Loucy (cell line): ENCODE results near the gene CACHD1.

Experiments used
- H2AFZ ChIP-seq: fragments of 200-600 bp; sonication (generic); 2 replicates; pipeline ENCODE4 v1.6.0; 2016; ENCODE audit warnings: antibody characterized with exemption, mild to moderate bottlenecking, low read length, moderate library complexity
- H3F3A ChIP-seq: fragments of 200-600 bp; 2 replicates; pipeline ENCODE4 v1.6.0; 2016; ENCODE audit warnings: antibody characterized with exemption, low read depth, mild to moderate bottlenecking
- H3K27me3 ChIP-seq: fragments of 200-600 bp; sonication (generic); 2 replicates; pipeline ENCODE4 v1.6.1; 2014; ENCODE audit warnings: low read length, mild to moderate bottlenecking; ENCODE audit not compliant: insufficient read depth, poor library complexity, severe bottlenecking
- H3K36me3 ChIP-seq: fragments of 200-600 bp; sonication (generic); 2 replicates; pipeline ENCODE4 v1.6.1; 2016; ENCODE audit warnings: low read length; ENCODE audit not compliant: insufficient read depth
- H3K4me1 ChIP-seq: fragments of 200-600 bp; sonication (generic); 2 replicates; pipeline ENCODE4 v1.5.1; 2014; ENCODE audit warnings: low read length, mild to moderate bottlenecking; ENCODE audit not compliant: insufficient read depth, poor library complexity, severe bottlenecking
- H3K4me2 ChIP-seq: fragments of 200-600 bp; sonication (generic); 2 replicates; pipeline ENCODE4 v1.6.0; 2014; ENCODE audit warnings: antibody characterized with exemption, low read length, low read depth, mild to moderate bottlenecking; ENCODE audit not compliant: poor library complexity, severe bottlenecking
- H3K4me3 ChIP-seq: fragments of 200-600 bp; sonication (generic); 2 replicates; pipeline ENCODE4 v1.5.1; 2014; ENCODE audit warnings: low read length, mild to moderate bottlenecking, mixed read lengths; ENCODE audit not compliant: poor library complexity, severe bottlenecking
- H3K79me2 ChIP-seq: fragments of 200-600 bp; sonication (generic); 2 replicates; pipeline ENCODE4 v1.6.1; 2014; ENCODE audit warnings: low read length; ENCODE audit not compliant: insufficient read depth
- H3K9ac ChIP-seq: fragments of 200-600 bp; sonication (generic); 2 replicates; pipeline ENCODE4 v1.6.0; 2014; ENCODE audit warnings: mild to moderate bottlenecking, low read depth, low read length, moderate library complexity; ENCODE audit not compliant: poor library complexity, severe bottlenecking
- H3K9me2 ChIP-seq: fragments of 200-600 bp; sonication (generic); replicated peaks from 2 replicates; pipeline ENCODE4 v1.6.1; 2016; ENCODE audit warnings: low read depth, low read length, mixed read lengths
- H3K9me3 ChIP-seq: fragments of 200-600 bp; sonication (generic); 2 replicates; pipeline ENCODE4 v1.6.1; 2014; ENCODE audit warnings: mild to moderate bottlenecking, antibody characterized with exemption, low read length, low read depth; ENCODE audit not compliant: insufficient read depth
- H4K20me1 ChIP-seq: fragments of 200-600 bp; sonication (generic); 2 replicates; pipeline ENCODE4 v1.6.0; 2014; ENCODE audit warnings: antibody characterized with exemption, low read length, mild to moderate bottlenecking; ENCODE audit not compliant: insufficient read depth, poor library complexity, severe bottlenecking
- CTCF ChIP-seq: fragments of 200-600 bp; sonication (generic); conservative IDR thresholded peaks from 2 replicates; pipeline ENCODE4 v1.5.1; 2014; ENCODE audit warnings: mild to moderate bottlenecking, antibody characterized with exemption, low read length
- EZH2phosphoT487 ChIP-seq: fragments of 200-600 bp; IDR thresholded peaks from 2 replicates; pipeline ENCODE4 v1.6.1; 2018; ENCODE audit warnings: antibody characterized with exemption, mild to moderate bottlenecking, moderate library complexity, borderline replicate concordance

The CACHD1 gene

DNA sequence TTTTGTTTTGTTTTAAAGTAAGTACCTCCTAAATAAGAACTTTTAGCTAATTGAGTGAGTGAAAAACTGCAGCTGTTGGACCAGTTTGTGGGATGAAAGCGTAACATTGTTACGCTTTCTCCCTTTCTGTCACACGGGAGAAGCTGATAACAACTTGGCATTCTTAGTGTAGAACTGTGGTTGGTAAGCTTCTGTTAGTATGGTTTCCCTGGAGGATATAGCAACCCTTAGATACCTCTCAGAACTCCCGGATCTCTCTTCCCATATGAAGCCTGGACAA lies 98.2 kb downstream of the CACHD1 start:
- H3F3A ChIP-seq = no peaks in the 10 kb centered on the region
- TF ChIP-seq CTCF = no peak
- TF ChIP-seq EZH2phosphoT487 = no peak
- no peak overlapping the region for H3K4me2 ChIP-seq
- no peaks in the 10 kb centered on the region for H4K20me1 ChIP-seq
- no peaks in the 10 kb centered on the region for H3K9me2 ChIP-seq
- no peaks in the 10 kb centered on the region for H3K27me3 ChIP-seq
- no peak overlapping the region for H3K4me3 ChIP-seq
- H3K4me1 ChIP-seq = no peaks in the 10 kb centered on the region
- no peaks in the 10 kb centered on the region for H3K79me2 ChIP-seq
- no peak overlapping the region for H2AFZ ChIP-seq
- no peak overlapping the region for H3K9ac ChIP-seq
- 0 out of 2 replicates have a peak, but pooled peaks cover 5% of the 10 kb centered on the region for H3K9me3 ChIP-seq
- 0 out of 2 replicates have a peak, but pooled peaks cover 3% of the 10 kb centered on the region for H3K36me3 ChIP-seq

GRCh38 chr1:64569411-64569810 lies 99.5 kb downstream of the CACHD1 start:
- Histone ChIP-seq H3K27me3 (no peaks in the 10 kb centered on the region), H3K9me2 (no peaks in the 10 kb centered on the region), H2AFZ (no peak overlapping the region), H3K9ac (no peak overlapping the region), H4K20me1 (no peaks in the 10 kb centered on the region), H3K79me2 (no peaks in the 10 kb centered on the region), H3K4me2 (no peak overlapping the region), H3K4me3 (no peak overlapping the region), H3F3A (no peaks in the 10 kb centered on the region), H3K9me3 (no peaks in the 10 kb centered on the region), H3K4me1 (no peaks in the 10 kb centered on the region), H3K36me3 (no peaks in the 10 kb centered on the region)
- TF ChIP-seq EZH2phosphoT487 (no peak), CTCF (no peak)

DNA sequence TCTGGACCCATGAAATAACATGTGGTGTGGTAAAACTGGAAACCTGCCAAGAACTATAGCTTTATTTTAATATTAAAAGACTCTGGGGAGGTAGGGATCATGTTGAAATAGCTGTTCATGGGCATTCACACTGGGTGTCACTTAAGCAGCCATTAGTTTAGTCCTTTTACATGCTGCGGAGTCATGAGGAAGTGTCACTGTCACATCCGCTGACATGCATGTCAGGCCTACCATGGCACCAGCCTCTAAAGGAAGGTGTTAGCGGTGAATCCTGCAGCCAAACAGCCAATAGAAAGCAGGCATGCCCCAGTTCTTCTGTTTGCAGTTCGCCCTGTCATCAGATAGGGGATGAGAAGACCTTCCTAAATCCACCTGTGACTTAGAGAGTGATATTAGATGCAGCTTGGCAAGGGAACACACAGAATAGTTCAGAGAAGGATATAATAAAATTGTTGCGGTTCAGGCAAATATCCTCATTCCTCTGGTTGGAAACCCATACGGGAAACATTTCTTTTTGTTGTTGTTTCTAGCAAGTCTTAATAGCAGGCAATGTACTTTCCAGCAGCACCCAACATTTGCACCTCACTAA lies 100.4 kb downstream of the CACHD1 start:
- Histone ChIP-seq H3K4me1 (no peaks in the 10 kb centered on the region), H3K36me3 (no peaks in the 10 kb centered on the region), H3K27me3 (no peaks in the 10 kb centered on the region), H3F3A (no peaks in the 10 kb centered on the region), H4K20me1 (no peaks in the 10 kb centered on the region), H3K9me2 (no peaks in the 10 kb centered on the region), H3K4me2 (no peak overlapping the region), H3K4me3 (no peak overlapping the region), H3K79me2 (no peaks in the 10 kb centered on the region), H2AFZ (no peak overlapping the region), H3K9me3 (no peaks in the 10 kb centered on the region), H3K9ac (no peak overlapping the region)
- TF ChIP-seq EZH2phosphoT487 (no peak), CTCF (no peak)
